KMS-11 (cell line): ENCODE measurements around the gene BBX.

Source experiments
- H2AFZ ChIP-seq: fragments of 200-600 bp; sonication (generic); 2 replicates; pipeline ENCODE4 v1.6.1; 2016; ENCODE audit warnings: antibody characterized with exemption, mixed run types, low read depth
- H3K27ac ChIP-seq: fragments of 200-600 bp; sonication (generic); 2 replicates; pipeline ENCODE4 v1.6.1; 2016; ENCODE audit warnings: mild to moderate bottlenecking, mixed run types
- H3K27me3 ChIP-seq: fragments of 200-600 bp; sonication (generic); 2 replicates; pipeline ENCODE4 v1.6.1; 2017; ENCODE audit warnings: mild to moderate bottlenecking, low read depth, mixed run types, moderate library complexity; ENCODE audit not compliant: insufficient read depth
- H3K36me3 ChIP-seq: fragments of 200-600 bp; sonication (generic); 2 replicates; pipeline ENCODE4 v1.6.1; 2017; ENCODE audit warnings: mild to moderate bottlenecking, mixed run types; ENCODE audit not compliant: insufficient read depth
- H3K4me1 ChIP-seq: fragments of 200-600 bp; sonication (generic); 2 replicates; pipeline ENCODE4 v1.6.1; 2016; ENCODE audit warnings: mild to moderate bottlenecking, low read depth, mixed run types; ENCODE audit not compliant: poor library complexity, severe bottlenecking
- H3K4me2 ChIP-seq: fragments of 200-600 bp; sonication (generic); 2 replicates; pipeline ENCODE4 v1.7.0; 2016; ENCODE audit warnings: mild to moderate bottlenecking, mixed run types
- H3K4me3 ChIP-seq: fragments of 200-600 bp; sonication (generic); IDR thresholded peaks from 2 replicates; pipeline ENCODE4 v1.6.1; 2017; ENCODE audit warnings: low read depth, low read length, mixed read lengths; ENCODE audit not compliant: insufficient read depth
- H3K79me2 ChIP-seq: fragments of 200-600 bp; sonication (generic); 2 replicates; pipeline ENCODE4 v1.6.1; 2016; ENCODE audit warnings: low read depth, mixed run types; ENCODE audit not compliant: insufficient read depth
- H3K9ac ChIP-seq: fragments of 200-600 bp; sonication (generic); 2 replicates; pipeline ENCODE4 v1.6.1; 2016; ENCODE audit warnings: mild to moderate bottlenecking, mixed run types
- H4K20me1 ChIP-seq: fragments of 200-600 bp; sonication (generic); 2 replicates; pipeline ENCODE4 v1.6.1; 2016; ENCODE audit warnings: mild to moderate bottlenecking, mixed run types; ENCODE audit not compliant: insufficient read depth
- TF ChIP-seq, protein P1 (sequence below): fragments of 200-600 bp; sonication (generic); conservative IDR thresholded peaks from 2 replicates; pipeline ENCODE4 v1.6.1; 2017; ENCODE audit warnings: low read depth, mild to moderate bottlenecking, antibody characterized with exemption, low read length, moderate library complexity, mixed read lengths

Gene BBX

DNA sequence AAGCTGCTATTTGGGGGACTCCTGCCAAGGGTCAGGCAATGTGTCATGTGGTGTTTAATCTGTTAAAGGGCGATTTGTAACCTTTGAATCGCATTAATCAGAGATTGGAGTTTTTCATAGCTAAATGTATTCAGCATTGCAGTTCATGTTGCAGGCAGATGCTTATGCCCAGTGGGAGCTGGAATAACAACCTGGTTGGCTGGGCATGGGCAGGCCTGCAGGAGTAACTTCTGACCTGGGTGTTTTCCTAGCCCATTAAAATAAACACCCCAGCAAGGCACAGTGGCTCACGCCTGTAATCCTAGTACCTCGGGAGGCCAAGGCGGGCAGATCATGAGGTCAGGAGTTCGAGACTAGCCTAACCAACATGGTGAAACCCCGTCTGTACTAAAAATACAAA is 268.7 kb downstream of the BBX start:
- Histone ChIP-seq H3K36me3 (no peaks in the 10 kb centered on the region), H4K20me1 (no peaks in the 10 kb centered on the region), H3K9ac (no peak overlapping the region), H3K4me2 (no peak overlapping the region), H3K4me1 (peaks cover 2% of the 10 kb centered on the region), H3K79me2 (no peaks in the 10 kb centered on the region), H3K27me3 (no peaks in the 10 kb centered on the region), H3K4me3 (no peak overlapping the region), H2AFZ (no peak overlapping the region), H3K27ac (no peak overlapping the region)
- TF ChIP-seq, protein P1, sequence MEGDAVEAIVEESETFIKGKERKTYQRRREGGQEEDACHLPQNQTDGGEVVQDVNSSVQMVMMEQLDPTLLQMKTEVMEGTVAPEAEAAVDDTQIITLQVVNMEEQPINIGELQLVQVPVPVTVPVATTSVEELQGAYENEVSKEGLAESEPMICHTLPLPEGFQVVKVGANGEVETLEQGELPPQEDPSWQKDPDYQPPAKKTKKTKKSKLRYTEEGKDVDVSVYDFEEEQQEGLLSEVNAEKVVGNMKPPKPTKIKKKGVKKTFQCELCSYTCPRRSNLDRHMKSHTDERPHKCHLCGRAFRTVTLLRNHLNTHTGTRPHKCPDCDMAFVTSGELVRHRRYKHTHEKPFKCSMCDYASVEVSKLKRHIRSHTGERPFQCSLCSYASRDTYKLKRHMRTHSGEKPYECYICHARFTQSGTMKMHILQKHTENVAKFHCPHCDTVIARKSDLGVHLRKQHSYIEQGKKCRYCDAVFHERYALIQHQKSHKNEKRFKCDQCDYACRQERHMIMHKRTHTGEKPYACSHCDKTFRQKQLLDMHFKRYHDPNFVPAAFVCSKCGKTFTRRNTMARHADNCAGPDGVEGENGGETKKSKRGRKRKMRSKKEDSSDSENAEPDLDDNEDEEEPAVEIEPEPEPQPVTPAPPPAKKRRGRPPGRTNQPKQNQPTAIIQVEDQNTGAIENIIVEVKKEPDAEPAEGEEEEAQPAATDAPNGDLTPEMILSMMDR = no peak

DNA sequence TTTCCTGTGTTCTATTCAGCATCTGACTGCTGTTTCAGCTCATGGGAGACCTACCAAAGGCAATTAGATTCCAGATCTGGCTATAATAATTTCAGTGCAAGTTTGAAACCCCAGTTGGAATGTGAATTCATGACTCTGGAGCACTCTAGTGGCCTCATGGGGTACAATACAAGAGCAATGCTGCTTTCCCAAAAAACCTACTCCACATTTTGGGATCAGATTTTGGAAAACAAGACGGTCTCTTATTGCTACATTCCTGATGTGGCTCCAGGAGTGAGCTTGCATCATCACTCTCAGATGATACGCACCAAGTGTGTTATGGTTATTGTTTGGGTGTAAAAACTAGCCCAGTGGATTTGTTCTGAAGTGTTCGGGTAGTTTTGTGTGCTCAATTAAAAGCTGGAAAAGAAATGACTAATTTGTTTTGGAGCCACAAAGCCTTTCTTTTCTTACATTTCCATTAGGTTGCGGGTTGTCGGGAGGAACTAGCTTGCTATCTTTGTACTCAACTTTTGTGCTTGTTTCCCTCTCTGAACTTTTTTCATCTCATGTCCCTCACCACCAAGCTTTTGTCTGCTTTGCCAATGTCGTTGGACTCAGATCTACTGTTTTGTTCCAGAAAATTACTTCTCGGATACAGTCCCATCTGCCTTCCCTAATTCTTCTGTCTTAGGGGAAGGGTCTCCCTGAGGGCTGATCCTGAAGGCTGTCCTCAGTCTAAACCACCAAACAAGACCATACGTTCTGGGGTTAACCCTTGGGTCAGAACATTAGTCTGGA is 272.1 kb downstream of the BBX start:
- no peaks in the 10 kb centered on the region for H3K36me3 ChIP-seq
- TF ChIP-seq, protein P1 = no peak
- H3K4me1 ChIP-seq = peaks cover 7% of the 10 kb centered on the region
- no peak overlapping the region for H3K9ac ChIP-seq
- H3K4me2 ChIP-seq = no peak overlapping the region
- no peak overlapping the region for H2AFZ ChIP-seq
- no peaks in the 10 kb centered on the region for H3K79me2 ChIP-seq
- H3K4me3 ChIP-seq = no peak overlapping the region
- no peaks in the 10 kb centered on the region for H4K20me1 ChIP-seq
- no peaks in the 10 kb centered on the region for H3K27me3 ChIP-seq
- no peak overlapping the region for H3K27ac ChIP-seq

DNA sequence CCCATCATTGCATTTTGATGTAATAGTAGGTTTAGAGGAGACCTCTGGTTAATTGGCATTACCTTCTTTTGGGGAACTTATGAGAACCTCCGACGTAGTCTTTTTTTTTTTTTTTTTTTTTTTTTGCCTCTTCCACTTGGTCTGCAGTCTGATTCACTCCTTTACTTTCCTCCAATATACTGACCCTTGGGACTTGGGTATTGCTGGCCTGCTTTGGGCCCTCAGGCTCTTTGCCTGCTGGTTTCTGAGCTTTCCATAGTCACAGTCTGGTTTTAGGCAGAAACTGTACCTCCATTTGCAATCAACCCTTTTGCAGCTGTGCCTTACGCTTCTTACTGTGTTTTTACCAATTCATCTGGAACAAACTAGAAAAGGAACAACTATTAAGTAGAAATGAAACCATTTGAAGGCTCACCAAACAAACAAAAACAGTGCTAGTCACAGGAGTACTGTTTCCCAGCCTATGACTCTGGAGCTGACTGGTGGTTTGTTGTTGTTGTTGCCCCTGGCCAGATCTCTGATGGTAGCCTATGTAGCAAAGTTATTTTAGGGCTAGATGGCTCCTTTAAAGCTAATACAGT is 272.8 kb downstream of the BBX start:
- peaks cover 7% of the 10 kb centered on the region for H3K4me1 ChIP-seq
- H3K27ac ChIP-seq = no peak overlapping the region
- H3K36me3 ChIP-seq = no peaks in the 10 kb centered on the region
- no peak overlapping the region for H3K9ac ChIP-seq
- no peak overlapping the region for H2AFZ ChIP-seq
- no peak overlapping the region for H3K4me2 ChIP-seq
- H3K79me2 ChIP-seq = no peaks in the 10 kb centered on the region
- no peaks in the 10 kb centered on the region for H4K20me1 ChIP-seq
- TF ChIP-seq, protein P1 = no peak
- H3K4me3 ChIP-seq = no peak overlapping the region
- H3K27me3 ChIP-seq = no peaks in the 10 kb centered on the region

DNA sequence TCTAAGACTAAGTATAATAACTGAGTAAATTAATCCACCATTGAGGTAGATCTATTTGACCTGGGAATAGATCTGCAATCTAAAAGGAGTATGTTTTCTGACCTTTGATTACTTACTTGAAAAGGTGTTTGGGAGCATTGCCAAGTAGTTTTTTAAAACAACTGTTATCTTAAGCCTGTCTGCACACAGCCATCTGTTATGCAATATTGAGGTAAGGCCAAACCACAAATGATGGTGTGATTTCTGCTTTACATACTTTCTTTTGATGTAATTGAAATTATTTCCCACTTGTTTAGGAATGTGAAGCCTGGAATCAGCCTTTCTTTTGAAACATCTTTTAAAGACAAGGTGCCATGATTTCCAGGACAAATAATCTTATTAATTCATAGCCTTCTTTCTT is 274.0 kb downstream of the BBX start:
- TF ChIP-seq, protein P1 = no peak
- H4K20me1 ChIP-seq = no peaks in the 10 kb centered on the region
- H3K9ac ChIP-seq = no peak overlapping the region
- no peak overlapping the region for H2AFZ ChIP-seq
- no peaks in the 10 kb centered on the region for H3K79me2 ChIP-seq
- H3K27me3 ChIP-seq = no peaks in the 10 kb centered on the region
- no peak overlapping the region for H3K27ac ChIP-seq
- H3K4me2 ChIP-seq = no peak overlapping the region
- no peaks in the 10 kb centered on the region for H3K36me3 ChIP-seq
- no peak overlapping the region for H3K4me3 ChIP-seq
- peaks cover 7% of the 10 kb centered on the region for H3K4me1 ChIP-seq
